ACC112 (cell line): ENCODE measurements around the gene GPM6B.

ENCODE experiments used
- H2AFZ ChIP-seq: fragments of 200-600 bp; sonication (generic); one replicate; pipeline ENCODE4 v1.6.0; 2017; ENCODE audit warnings: antibody characterized with exemption, low read length; ENCODE audit not compliant: unreplicated experiment
- H3K27ac ChIP-seq: fragments of 200-600 bp; sonication (generic); 2 replicates; pipeline ENCODE4 v1.5.1; 2014; ENCODE audit warnings: low read depth, mild to moderate bottlenecking, antibody characterized with exemption, low read length, moderate library complexity
- H3K27me3 ChIP-seq: fragments of 200-600 bp; sonication (generic); 2 replicates; pipeline ENCODE4 v1.6.1; 2014; ENCODE audit warnings: mild to moderate bottlenecking, antibody characterized with exemption, low read length, moderate library complexity, mixed read lengths; ENCODE audit not compliant: insufficient read depth
- H3K36me3 ChIP-seq: fragments of 200-600 bp; sonication (generic); 2 replicates; pipeline ENCODE4 v1.6.1; 2016; ENCODE audit warnings: mild to moderate bottlenecking, antibody characterized with exemption, low read length, moderate library complexity, mixed read lengths; ENCODE audit not compliant: insufficient read depth
- H3K4me1 ChIP-seq: fragments of 200-600 bp; sonication (generic); one replicate; pipeline ENCODE4 v1.6.1; 2016; ENCODE audit warnings: low read length, mixed read lengths; ENCODE audit not compliant: insufficient read depth, unreplicated experiment, control insufficient read depth
- H3K4me3 ChIP-seq: fragments of 200-600 bp; sonication (generic); 2 replicates; pipeline ENCODE4 v1.5.1; 2014; ENCODE audit warnings: mild to moderate bottlenecking, low read depth, low read length
- H3K79me2 ChIP-seq: fragments of 200-600 bp; sonication (generic); one replicate; pipeline ENCODE4 v1.6.0; 2016; ENCODE audit warnings: low read length; ENCODE audit not compliant: control insufficient read depth, unreplicated experiment, insufficient read depth

Gene GPM6B

DNA sequence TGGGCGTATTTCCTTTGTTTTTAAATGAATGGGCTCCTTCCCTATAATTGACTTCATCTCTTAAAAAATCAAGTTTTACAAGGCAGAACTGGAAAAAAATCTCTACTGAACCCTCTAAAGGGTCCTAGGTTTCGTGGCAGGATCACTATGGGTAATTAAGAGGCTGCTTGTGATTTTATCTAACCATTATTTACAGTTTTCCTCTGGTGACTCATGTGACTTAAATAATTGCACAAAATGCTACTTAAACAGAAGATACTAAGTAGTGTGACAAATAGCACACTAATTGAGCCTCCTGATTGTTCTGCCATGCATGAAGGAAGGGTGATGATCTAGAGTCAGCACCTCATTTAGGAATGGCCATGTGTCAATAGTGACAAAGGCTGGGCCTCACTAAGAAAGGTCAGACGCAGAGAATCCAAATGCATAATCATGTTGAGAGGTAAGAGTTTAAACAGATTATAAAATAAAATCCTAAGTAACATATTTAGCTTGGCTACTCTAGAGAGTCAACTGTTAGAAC lies 46.8 kb downstream of the GPM6B start:
- peaks cover 13% of the 10 kb centered on the region for H3K36me3 ChIP-seq
- no peak overlapping the region for H3K4me3 ChIP-seq
- H3K27ac ChIP-seq: no peak overlapping the region
- no peaks in the 10 kb centered on the region for H3K27me3 ChIP-seq
- no peaks in the 10 kb centered on the region for H3K4me1 ChIP-seq
- H2AFZ ChIP-seq: no peak overlapping the region
- H3K79me2 ChIP-seq: no peaks in the 10 kb centered on the region

DNA sequence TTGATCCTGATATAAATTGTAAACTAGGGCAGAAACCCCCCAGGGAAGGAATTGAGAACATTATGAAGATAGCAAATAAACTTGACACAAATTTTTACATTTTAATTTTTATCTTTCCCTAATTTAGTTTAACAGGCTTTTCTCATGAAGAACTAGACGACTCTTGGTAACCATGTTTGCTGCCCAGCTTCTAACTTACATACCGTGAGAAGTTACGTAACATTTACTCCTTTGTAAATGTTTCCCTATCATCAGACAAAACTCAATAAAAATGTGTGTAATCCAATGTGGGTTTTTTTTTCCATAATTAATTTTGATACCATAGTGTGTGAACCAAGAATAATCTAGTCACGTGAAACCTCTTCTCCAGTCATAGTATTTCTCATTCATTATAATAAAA lies 48.0 kb downstream of the GPM6B start:
- Histone ChIP-seq H3K79me2 (no peaks in the 10 kb centered on the region), H3K27me3 (no peaks in the 10 kb centered on the region), H3K4me1 (no peaks in the 10 kb centered on the region), H3K27ac (no peak overlapping the region), H3K36me3 (peaks cover 8% of the 10 kb centered on the region), H3K4me3 (no peak overlapping the region), H2AFZ (no peak overlapping the region)

DNA sequence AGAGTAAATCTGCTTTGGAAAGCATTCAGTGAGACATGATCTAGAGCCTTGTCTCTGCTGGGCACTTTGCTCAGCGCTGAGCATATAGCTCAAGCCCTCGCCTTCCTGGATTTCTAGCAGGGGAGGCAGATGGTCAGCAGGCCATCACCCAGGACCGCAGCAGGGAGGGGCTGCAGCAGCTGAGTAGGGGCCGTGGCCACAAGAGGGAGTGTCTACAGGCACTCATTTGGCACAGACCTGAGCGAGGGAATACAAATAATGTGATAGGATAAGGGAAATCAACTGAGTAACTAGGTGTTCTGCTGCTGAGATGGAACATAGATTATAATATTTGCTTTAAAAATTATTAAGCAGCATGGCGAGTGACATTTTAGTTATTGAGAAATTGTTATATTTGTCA lies 52.1 kb downstream of the GPM6B start:
- Histone ChIP-seq H3K4me1 (no peaks in the 10 kb centered on the region), H3K36me3 (peaks cover 8% of the 10 kb centered on the region)

DNA sequence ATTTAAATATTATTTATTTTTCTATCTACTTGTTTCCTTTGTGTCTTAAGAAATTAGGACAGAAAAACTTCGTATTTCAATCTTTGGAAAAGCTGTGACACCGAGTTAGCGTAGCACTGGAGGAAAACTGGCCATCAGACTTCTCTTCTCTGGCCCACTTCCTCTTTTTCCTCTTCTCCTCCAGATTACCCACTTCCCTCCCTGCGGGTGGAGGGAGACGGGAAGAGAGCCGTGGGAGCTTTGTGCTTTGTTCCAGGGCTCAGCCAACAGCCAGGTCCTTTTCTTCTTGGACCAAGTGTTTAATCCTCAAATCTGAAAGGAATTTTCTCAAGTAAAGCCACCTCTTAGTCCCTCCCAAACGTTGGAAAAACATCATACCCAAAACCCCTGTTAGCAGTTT lies 52.6 kb downstream of the GPM6B start:
- H3K79me2 ChIP-seq: no peaks in the 10 kb centered on the region
- peaks cover 4% of the 10 kb centered on the region for H3K36me3 ChIP-seq
- no peak overlapping the region for H3K27ac ChIP-seq
- H3K4me3 ChIP-seq: no peak overlapping the region
- H2AFZ ChIP-seq: no peak overlapping the region
- H3K27me3 ChIP-seq: no peaks in the 10 kb centered on the region
- H3K4me1 ChIP-seq: no peaks in the 10 kb centered on the region

More for the DNA sequence above, 52.1 kb downstream of the GPM6B start:
- H3K79me2 ChIP-seq: no peaks in the 10 kb centered on the region
- H3K4me3 ChIP-seq: no peak overlapping the region
- no peaks in the 10 kb centered on the region for H3K27me3 ChIP-seq
- no peak overlapping the region for H2AFZ ChIP-seq
- H3K27ac ChIP-seq: no peak overlapping the region

DNA sequence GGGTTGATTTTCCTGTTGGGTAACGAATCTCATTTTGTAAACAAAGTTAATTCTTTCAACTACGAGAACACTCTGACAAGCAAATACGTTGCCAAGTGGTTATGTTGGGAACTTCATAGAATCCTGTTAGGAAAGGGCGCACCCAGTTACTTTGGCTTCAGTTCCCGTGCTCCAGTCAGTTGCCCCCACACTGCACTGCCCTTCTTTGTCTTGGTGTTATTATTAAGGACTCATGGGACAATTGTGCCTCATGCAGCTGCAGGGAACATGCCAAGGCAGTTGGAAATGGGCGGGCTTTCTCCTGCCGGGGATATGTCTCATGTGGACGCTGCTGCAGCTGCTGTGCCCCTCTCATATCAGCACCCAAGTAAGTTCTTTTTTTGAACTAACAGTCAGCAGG lies 53.4 kb downstream of the GPM6B start:
- H3K36me3 ChIP-seq: peaks cover 4% of the 10 kb centered on the region
- H3K27me3 ChIP-seq: no peaks in the 10 kb centered on the region
- no peak overlapping the region for H3K27ac ChIP-seq
- no peaks in the 10 kb centered on the region for H3K79me2 ChIP-seq
- H3K4me3 ChIP-seq: no peak overlapping the region
- H3K4me1 ChIP-seq: no peaks in the 10 kb centered on the region
- no peak overlapping the region for H2AFZ ChIP-seq

DNA sequence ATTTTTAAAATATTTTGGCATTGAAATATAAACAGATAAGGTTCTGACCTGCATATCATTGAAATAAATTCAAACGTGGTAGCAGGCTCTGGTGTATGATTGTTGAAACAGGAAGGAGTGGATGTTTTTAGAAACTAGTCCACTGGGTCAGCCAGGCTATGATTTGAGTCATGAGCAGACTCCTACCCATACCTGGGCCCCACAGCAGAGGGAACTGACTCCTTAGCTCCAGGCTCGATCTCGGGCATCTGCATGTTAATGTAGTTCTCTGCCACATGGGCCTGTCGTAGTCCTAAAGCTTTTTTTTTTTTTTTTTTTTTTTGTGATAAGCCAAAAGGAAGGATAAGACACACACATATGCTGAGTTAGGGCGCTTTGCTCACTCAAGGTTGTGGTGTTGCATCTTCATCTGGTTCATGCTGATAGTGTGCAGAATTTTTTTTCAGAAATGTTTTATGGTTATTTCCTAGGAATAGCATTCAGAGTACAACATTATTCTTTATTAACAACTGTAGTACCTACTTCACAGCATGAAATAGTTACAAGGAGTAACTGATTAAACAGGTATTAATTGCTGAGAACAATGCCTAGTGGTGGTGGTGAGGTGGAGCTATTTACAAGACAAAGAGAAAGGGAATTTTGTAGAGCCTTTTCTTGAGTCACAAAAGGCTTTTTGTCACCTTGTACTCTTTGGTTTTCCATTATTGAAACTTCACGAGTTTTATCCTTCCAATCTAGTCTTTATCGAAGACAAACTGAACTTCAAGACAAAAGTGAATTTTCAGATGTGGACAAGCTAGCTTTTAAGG lies 55.1 kb downstream of the GPM6B start:
- Histone ChIP-seq H3K27me3 (no peaks in the 10 kb centered on the region), H2AFZ (no peak overlapping the region), H3K4me3 (no peak overlapping the region), H3K79me2 (no peaks in the 10 kb centered on the region), H3K4me1 (no peaks in the 10 kb centered on the region), H3K27ac (no peak overlapping the region), H3K36me3 (peaks cover 4% of the 10 kb centered on the region)

GRCh38 chrX:13760426-13760825 lies 56.5 kb downstream of the GPM6B start:
- no peak overlapping the region for H3K27ac ChIP-seq
- H3K4me3 ChIP-seq: no peak overlapping the region
- peaks cover 4% of the 10 kb centered on the region for H3K36me3 ChIP-seq
- H3K27me3 ChIP-seq: no peaks in the 10 kb centered on the region
- no peaks in the 10 kb centered on the region for H3K4me1 ChIP-seq
- no peaks in the 10 kb centered on the region for H3K79me2 ChIP-seq
- no peak overlapping the region for H2AFZ ChIP-seq

DNA sequence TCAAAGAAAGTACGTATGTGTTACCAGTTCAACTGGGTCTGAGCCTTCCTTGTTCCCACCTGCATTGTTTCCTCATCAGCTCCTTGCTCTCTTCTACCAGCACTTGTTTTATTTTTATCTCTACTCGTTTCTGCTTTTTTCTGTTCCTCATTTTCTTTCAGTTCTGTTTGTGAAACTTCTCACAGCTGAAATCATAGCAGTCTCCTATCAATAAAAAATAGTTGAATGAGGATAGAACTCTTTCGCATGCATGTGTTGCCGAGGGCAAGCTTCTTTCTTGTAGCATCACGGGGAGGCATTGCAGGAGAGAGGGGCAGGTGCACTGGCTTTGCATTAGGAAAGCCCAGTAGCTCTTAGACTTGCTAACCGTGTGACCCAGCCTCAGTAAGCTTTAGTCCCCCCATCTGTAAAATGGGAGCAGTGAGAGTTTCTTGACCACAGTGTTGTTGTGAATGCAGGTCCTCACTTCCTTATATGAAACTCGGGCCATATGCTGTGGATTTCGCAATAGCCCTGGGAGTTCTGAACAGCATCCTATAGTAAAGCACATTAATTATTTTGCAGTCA lies 57.7 kb downstream of the GPM6B start:
- Histone ChIP-seq H3K27ac (no peak overlapping the region), H3K4me1 (no peaks in the 10 kb centered on the region), H3K36me3 (peaks cover 4% of the 10 kb centered on the region), H3K27me3 (no peaks in the 10 kb centered on the region), H2AFZ (no peak overlapping the region), H3K4me3 (no peak overlapping the region), H3K79me2 (no peaks in the 10 kb centered on the region)

GRCh38 chrX:13756381-13756780 lies 60.5 kb downstream of the GPM6B start:
- no peak overlapping the region for H3K27ac ChIP-seq
- H3K36me3 ChIP-seq: no peaks in the 10 kb centered on the region; the same call in 1 of the 2 replicates
- H3K4me3 ChIP-seq: no peak overlapping the region
- H3K79me2 ChIP-seq: peaks cover 3% of the 10 kb centered on the region
- H3K27me3 ChIP-seq: no peaks in the 10 kb centered on the region
- H3K4me1 ChIP-seq: no peaks in the 10 kb centered on the region
- no peak overlapping the region for H2AFZ ChIP-seq

- Histone ChIP-seq H3K4me3 (no peak overlapping the region), H3K36me3 (no peaks in the 10 kb centered on the region; the same call in 1 of the 2 replicates), H3K27me3 (no peaks in the 10 kb centered on the region), H3K79me2 (peaks cover 3% of the 10 kb centered on the region), H3K4me1 (no peaks in the 10 kb centered on the region), H3K27ac (no peak overlapping the region), H2AFZ (no peak overlapping the region)
Measured at GRCh38 chrX:13755254-13755653, 61.6 kb downstream of the GPM6B start.

DNA sequence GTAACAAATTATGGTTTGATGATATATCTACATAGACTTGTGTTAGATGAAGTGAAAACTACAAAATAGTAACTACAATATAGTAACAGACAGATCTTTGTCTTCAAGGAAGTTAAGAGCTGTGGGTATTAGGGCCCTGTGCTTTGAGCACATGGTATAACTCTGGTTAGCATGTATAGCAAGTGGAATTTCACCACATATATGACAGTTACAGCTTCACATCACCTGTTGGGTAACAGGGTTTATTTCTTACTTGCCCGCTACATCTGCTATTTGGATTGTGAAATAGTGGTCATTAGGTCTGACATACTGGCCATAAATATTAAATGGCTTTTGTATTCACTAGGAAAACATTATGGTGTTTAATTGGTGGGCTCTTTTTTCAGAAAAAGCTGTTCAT lies 62.1 kb downstream of the GPM6B start:
- Histone ChIP-seq H3K79me2 (peaks cover 3% of the 10 kb centered on the region), H3K4me1 (no peaks in the 10 kb centered on the region), H3K36me3 (no peaks in the 10 kb centered on the region; the same call in 1 of the 2 replicates), H3K4me3 (no peak overlapping the region), H2AFZ (no peak overlapping the region), H3K27ac (no peak overlapping the region), H3K27me3 (no peaks in the 10 kb centered on the region)
